Measurements from ENCODE around the gene GPR65. TPM values are rescaled to one million over a fixed set of nuclear protein-coding genes. Genes with fewer than 3 reads are reported as not detected.

The GPR65 gene
- total RNA-seq, 1 experiment from 2014 or later = not detected

GRCh38 chr14:87967496-87967895, 37.4 kb upstream of the GPR65 start:
- Histone ChIP-seq H3K4me2 (ENCODE audit: insufficient read depth, insufficient read length, low read length) (no peak overlapping the region), H3K23me2 (ENCODE audit: insufficient read length, low read depth, low read length, poor library complexity, severe bottlenecking) (no peaks in the 10 kb centered on the region), H3K27me3 (ENCODE audit: insufficient read depth, low read length) (no peaks in the 10 kb centered on the region), H4K91ac (ENCODE audit: insufficient read length, low read depth, low read length) (no peak overlapping the region), H3K4me1 (ENCODE audit: insufficient read depth, low read length) (no peaks in the 10 kb centered on the region), H2BK5ac (ENCODE audit: insufficient read length, low read length) (no peak overlapping the region), H3K79me2 (ENCODE audit: insufficient read depth, low read length) (no peaks in the 10 kb centered on the region), H3K23ac (ENCODE audit: insufficient read length, low read depth, low read length) (no peak overlapping the region), H2BK20ac (ENCODE audit: low read depth, low read length, poor library complexity, severe bottlenecking) (no peak overlapping the region), H3K4ac (ENCODE audit: low read depth, low read length) (no peak overlapping the region), H2AFZ (ENCODE audit: low read length) (no peak overlapping the region), H3K79me1 (ENCODE audit: insufficient read depth, low read depth, low read length, poor library complexity, severe bottlenecking) (no peaks in the 10 kb centered on the region), H3K9ac (ENCODE audit: extremely low read depth, insufficient read length, low read length) (no peak overlapping the region), H3K14ac (ENCODE audit: insufficient read depth, low read length) (no peak overlapping the region), H2BK120ac (ENCODE audit: low read depth, low read length, poor library complexity, severe bottlenecking) (no peak overlapping the region), H3K27ac (ENCODE audit: insufficient read length, low read depth, low read length) (no peak overlapping the region), H4K5ac (ENCODE audit: insufficient read length, low read depth, low read length) (no peak overlapping the region), H3K56ac (ENCODE audit: insufficient read length, low read depth, low read length) (no peak overlapping the region), H3K18ac (ENCODE audit: insufficient read length, low read depth, low read length) (no peak overlapping the region), H4K8ac (replicated peaks; ENCODE audit: insufficient read length, low read depth, low read length) (no peak overlapping the region), H3K9me3 (ENCODE audit: control insufficient read depth, low read depth, low read length) (no peaks in the 10 kb centered on the region), H3T11ph (ENCODE audit: low read length) (no peak overlapping the region), H2AK5ac (ENCODE audit: insufficient read length, low read length) (no peak overlapping the region), H2BK15ac (ENCODE audit: low read depth, low read length) (no peak overlapping the region), H4K20me1 (ENCODE audit: control insufficient read depth, insufficient read depth, insufficient read length) (no peaks in the 10 kb centered on the region), H2BK12ac (ENCODE audit: insufficient read length, low read depth, low read length) (no peak overlapping the region)
- Mint-ChIP-seq H3K9me3 (no peaks in the 10 kb centered on the region), H3K4me3 (no peak overlapping the region), H3K27ac (no peak overlapping the region), H3K27me3 (ENCODE audit: low read depth) (no peaks in the 10 kb centered on the region), H3K4me1 (no peaks in the 10 kb centered on the region), H3K36me3 (ENCODE audit: insufficient read depth in 1 of 3, low read depth in 3 of 3) (peaks cover 0 to 3% (median 0%) of the 10 kb centered on the region in 3 experiments; a peak in 1 of 7 replicates)
- TF ChIP-seq CTCF (conservative IDR thresholded peaks at IDR 0.05) = no peak
- DNase-seq = no peak
